T-helper 1 cell treated with Interleukin-12 subunit alpha and Interleukin-12 subunit beta and Interleukin-4 antibody, amounts not matched to agents 30 ng/mL and 1 ng/mL, for 36 hours (primary cell): Measurements from ENCODE around the gene RAP2C. TPM values are rescaled to one million over a fixed set of nuclear protein-coding genes. Genes with fewer than 3 reads are reported as not detected.

Source experiments
- intact Hi-C: fragments of 100-400 bp; cut with micrococcal nuclease; formaldehyde crosslinking; loops from one replicate; pipeline ENCODE4 v1.15.1; 2024
- total RNA-seq: library from RNA; stranded (reverse); gene quantifications from 2 replicates; pipeline ENCODE4 v1.2.3, GENCODE V29; 2022

Gene RAP2C
- total RNA-seq = 36.1 and 37.1 TPM in 2 replicates

DNA sequence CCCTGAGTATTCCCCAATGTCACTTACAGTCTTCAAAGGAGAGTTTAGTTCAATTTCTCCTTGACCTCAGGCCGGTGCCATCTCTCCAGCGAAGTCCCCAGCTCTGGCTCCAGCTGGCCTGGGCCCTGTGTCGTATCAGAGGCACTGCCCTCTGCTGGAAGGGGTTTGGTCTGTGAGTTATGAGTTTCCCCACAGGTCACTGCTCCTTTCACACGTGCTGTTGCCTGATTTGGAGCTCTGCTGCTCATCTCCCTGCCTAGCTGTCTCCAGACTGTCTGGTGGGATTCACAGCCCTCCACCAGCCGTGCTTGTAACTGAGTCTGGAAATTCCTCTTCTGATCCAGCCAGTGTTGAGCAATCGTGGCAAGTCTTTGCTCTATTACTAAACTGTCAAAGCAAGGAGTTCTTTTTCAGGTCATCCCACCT, at the start of gene RAP2C:
RAP2C (minus strand) TSS at position 105 of the 426 bp plus-strand sequence. CDS start 2,179 bp downstream, outside the sequence.
- intact Hi-C loops = loop anchor here (1.0 to 10.0 kb wide), 10 partner anchors 127 to 1885 kb away; partner anchors contain the start of genes SLC25A14 and STK26

DNA sequence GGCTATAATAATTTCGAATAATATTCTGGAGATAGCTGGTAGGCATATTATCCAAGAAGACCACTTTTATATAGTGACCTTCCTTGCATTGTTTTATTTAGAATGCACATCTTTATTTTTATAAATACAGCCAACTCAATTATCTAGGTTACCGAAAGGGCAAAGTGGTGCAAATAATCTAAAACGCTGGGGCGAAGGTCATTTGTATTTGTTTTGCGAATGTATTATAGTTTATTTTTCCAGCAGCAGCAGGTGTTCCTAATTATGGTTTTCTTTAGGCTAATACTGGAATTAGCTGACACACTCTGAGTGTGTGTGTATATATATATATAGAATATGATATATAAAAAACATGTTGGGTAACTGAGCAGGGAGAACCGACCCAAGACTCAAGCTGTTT, 48.1 kb upstream of the RAP2C start:
- intact Hi-C loops = no loop called here

DNA sequence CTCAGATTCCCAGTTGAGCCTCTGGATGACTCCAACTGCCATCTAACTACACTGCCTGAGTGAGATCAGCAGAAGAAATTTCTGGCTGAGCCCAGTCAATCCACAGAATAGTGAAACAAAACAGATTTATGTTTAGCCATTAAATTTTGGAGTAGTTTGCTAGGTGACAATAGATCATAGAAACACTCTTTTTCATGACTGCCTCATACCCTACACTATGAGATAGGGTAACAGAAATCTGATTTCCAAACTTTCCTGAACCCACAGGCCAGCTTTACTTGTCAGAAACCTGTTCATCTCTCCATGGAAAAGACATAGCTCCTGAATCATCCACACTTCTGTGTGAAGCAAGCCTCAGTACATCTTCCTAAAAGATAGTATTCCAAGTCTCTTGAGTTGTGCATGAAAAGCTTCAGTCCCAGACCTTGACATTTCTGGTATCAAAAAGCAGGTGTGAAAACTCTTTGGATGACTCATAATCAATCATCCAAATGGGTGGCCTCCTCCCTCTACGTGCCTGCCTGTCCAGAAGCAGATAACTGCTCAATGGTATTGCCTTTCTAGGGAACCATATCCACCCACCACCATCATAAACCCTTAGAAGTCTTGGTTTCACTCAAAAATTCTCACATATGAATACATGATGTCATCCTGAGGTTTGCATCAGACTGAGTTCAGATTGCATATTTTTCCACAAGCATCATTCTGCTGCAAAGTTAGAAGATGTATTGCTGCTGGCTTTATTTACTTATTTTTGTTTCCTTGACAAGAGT, 47.5 kb upstream of the RAP2C start:
- intact Hi-C loops = no loop called here

DNA sequence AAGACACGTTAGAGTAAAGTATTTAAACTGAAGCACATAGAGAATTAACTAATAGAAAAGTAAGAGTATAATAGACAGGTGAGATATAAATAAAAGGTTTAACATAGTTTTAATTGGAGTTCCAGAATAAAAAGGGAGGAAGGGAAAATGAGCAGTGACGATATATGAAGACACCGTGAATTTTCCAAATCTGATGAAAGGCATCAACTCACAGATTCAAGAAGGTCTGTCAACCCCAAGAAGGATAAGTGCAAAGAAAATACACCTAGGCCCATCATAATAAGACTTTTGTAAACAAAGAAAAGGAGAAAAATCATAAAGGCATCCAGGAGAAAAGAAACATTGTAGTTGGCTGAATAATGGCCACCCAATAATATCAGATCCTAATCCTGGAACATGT, 43.9 kb upstream of the RAP2C start:
- intact Hi-C loops = no loop called here

DNA sequence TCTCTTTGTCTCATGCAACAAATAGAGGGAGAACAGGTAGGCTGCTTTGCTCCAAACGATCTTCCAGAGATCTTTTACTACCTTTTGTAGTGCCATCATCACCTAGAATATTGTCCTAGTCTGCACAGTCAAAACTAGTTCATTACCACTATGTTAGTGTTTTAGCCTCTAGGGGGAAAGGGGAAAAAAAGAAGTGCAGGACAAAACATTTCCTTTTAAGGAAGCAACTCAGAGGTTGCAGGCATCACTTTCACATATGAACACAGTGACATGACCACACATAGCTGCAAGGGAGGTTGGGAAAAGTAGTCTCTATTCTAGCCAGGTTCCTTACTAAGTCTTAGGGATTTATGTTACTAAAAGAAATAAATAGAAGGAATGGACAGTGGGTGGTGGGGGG, 39.3 kb upstream of the RAP2C start:
- intact Hi-C loops = no loop called here

DNA sequence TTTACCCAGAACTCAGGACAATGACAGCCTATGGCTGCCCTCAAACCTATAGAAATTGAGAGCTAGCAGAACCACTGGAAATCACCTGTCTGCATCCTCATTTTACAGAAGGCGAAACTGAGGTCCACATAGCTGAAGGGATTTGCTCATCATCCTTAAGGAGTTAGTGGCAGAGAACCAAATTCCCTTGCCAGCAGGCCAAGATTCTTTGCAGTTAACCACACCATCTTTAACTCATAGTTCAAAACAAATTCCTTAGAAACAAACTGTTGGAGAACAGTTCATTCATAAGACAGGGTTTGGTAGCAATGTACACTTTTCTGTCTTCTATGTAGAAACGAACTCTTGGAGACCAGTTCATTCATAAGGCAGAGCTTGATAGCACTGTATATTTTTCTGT, 37.9 kb upstream of the RAP2C start:
- intact Hi-C loops = no loop called here

DNA sequence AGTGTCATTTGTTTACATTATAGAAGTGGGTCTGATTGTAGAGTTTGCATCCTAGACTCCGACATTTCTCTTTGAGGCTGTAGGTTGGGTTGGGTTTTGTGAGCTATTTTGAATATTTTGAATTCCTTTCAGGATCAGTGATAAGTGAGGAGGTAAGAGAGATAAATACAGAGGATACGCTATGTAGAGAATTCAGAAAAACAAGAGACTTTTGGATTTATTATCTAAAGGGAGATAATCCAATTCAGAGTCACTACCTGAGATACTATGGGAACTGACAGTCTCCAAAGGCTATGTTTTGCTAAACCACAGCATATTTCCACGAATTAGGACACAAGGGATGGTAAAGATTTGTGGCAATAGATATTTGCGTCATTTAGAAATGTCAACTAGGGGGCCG, 16.9 kb upstream of the RAP2C start:
- intact Hi-C loops = no loop called here

DNA sequence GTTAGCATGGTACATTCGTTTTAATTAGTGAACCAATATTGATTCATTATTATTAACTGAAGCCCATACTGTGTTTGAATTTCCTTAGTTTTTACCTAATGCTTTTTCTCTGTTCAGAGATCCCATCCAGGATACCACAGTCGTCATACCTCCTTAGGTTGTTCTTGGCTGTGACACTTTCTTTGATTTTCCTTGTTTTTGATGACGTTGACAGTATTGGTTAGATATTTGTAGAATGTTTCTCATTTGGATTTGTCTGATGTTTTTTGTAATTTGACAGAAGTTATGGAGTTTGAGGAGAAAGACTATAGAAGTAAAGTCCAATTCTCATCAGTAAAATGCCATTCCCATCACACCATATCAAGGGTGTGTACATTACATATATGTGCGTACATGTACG, 16.2 kb upstream of the RAP2C start:
- intact Hi-C loops = no loop called here

DNA sequence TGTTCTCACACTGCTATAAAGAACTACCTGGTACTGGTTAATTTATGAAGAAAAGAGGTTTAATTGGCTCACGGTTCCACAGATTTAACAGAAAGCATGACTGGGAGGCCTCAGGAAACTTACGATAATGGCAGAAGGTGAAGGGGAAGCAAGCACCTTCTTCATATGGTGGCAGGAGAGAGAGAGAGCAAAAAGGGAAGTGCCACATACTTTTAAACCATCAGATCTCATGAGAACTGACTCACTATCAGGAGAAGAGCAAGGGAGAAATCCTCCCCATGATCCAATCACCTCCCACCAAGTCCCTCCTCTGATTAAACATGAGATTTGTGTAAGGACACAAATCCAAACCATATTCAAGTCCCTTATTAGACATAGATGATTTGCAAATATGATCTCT, 12.3 kb upstream of the RAP2C start:
- intact Hi-C loops = no loop called here

DNA sequence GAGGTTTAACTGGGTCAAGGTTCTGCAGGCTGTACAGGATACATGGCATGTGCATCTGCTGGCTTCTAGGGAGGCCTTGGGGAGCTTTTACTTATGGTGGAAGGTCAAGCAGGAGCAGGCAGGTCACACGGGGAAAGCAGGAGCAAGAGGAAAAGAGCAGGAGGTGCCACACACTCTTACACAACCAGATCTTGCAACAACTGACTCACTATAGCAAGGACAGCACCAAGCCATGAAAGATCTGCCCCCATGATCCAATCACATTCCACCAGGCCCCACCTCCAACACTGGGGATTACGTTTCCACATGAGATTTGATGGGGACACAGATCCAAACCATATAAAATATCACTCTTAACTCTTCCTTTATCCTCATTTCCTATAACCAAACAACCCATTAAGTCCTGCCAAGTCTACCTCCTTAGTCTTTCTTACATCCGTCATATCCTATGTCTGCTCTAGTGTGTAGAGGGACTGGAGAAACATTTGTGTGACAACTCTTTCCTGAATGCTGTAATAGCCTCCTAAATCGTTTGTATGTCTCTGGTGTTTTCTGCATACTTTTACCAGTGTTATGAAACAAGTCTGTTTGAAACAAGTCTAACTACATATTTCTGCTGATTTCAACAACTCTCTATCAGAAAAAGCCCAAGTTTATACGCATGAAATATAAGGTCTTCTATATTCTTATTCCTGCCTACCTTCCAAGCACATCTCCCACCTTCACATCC, 8.3 kb upstream of the RAP2C start:
- intact Hi-C loops = no loop called here

DNA sequence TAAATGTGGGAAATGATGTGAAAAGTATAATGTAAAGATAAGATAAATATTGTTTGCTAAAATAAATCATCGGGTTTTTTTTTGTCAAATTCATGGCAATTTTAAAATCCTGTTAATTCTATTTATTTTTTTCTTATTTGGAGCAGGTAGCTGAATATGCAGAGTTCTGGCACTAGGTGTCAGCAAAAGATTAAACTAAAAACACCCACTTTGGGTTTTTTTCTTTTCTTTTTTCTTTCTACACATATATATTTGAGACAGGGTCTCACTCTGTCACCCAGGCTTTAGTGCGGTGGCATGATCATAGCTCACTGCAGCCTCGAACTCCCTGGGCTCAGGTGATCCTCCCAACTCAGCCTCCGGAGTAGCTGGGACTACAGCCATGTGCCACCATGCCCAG, 6.9 kb upstream of the RAP2C start:
- intact Hi-C loops = loop anchor here (1.0 kb wide), 2 partner anchors 389 to 406 kb away; no protein-coding TSS in a partner anchor

DNA sequence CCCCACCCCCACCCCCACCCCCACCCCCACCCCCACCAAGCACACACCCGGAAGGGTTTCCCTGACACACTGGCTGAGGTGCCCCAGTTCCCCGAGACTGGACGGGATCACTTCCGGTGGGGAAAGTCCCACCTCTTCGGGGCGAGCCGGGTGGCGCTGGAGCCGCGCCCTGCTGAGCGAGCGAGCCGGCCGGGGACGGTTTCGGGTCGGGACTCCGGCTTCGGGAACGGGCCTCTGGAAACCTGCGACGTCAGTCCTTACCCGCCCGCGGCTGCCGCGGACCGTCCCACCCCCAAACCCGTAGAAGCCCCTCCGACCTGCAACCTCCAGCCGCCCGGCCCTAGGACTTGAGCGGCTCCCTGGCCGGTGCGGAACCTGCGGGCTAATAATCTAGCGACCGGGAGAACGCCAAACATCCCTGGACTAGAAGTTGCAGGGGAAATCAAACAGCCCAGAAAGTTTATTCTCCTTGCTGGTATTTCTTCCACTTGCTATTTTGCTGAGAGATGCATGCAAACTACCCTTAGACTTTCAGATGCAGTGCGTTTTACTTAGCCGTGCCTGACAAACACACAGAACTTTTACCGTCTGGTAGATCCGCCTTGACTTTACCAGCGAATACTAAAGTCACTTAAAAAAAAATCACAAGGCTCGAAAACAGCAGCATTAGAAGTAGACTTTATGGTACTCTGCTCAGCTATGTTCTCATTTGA, 991 bp downstream of the RAP2C start:
- intact Hi-C loops = loop anchor here (1.0 to 10.0 kb wide), 6 partner anchors 231 to 1883 kb away; partner anchors contain the start of genes MBNL3 and SLC25A14

DNA sequence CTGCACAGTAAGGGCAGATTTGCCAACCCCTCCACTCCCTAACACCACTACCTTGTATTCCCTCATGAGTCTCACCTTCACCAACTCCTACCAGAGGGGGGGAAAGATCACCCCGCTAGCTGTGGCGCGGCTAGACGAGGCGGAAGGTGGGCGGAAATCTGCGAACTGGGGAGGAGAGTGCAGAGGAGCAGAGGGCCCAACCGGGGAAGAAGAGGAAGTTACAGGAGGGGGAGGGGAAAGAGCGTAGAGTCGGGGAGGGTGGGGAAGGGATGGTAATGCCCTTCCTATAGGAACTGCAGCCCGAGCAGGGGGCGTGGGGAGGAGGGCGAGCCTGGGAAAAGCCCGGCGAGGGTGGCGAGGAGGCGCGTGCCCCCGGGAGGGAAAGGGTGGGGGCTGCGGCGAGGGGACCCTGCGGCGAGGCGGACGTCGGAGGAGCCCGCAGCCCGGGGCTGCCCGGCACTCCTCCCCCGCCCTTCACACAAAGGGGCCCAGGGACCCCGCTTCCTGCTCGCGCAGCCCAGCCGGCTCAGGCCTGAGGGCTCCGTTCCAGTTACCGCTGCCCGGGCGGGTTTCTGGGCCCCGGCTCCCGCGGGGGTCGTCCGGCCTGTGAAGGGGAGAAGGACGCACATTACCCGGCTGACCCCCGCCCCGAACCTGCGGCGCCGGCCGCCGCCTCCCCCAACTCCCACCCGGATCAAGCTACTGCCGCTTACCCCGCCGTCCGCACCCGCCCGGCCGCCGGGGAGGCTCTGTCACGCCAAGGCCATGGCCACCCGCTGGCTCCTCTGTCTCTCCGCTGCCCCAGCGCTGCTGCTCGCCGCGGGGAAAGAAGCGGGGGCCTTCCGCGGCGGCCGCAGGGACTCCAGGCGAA, 1.8 kb downstream of the RAP2C start:
- intact Hi-C loops = loop anchor here (1.0 to 10.0 kb wide), 10 partner anchors 230 to 1969 kb away; partner anchors contain the start of genes ENOX2, MBNL3, SLC25A14 and ZNF280C

DNA sequence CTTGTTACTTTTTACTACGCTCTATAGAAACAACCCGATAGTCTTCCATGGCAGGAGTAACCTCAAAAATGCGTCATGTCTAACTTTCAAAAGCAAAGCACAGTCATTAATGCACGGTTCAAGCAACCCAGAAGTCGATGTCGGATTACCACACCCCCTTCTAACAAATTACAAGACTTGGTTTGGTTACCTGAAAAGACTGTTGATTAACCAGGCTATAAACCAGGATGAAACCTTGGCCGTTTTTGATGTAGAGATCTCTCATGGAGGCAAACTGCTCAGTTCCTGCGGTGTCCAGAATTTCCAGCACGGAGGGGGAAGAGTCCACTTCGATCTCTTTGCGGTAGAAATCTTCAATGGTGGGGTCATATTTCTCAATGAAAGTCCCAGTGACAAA, 2.4 kb downstream of the RAP2C start:
- intact Hi-C loops = loop anchor here (1.0 to 10.0 kb wide), 6 partner anchors 638 to 1970 kb away; partner anchors contain the start of genes ENOX2, SLC25A14 and ZNF280C

DNA sequence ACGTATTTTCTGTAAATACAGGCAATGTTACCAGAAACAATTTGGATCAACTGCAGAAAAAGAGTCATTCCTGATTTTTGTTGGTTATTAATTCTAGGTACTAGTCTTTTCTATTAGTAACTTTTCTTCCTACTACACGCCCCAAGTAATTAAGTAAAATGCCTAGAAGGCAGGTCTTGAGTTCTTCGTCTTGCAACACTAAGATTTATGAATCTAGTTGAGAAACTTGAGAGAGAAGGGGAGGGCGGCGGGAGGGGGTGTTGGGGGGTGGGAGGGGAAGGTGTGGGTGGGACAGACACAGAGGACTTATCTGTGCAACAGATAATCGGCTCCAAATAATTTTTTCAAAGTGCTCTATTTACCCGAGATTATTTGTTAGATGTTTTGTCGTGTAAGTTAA, 3.0 kb downstream of the RAP2C start:
- intact Hi-C loops = loop anchor here (2.0 to 10.0 kb wide), 5 partner anchors 639 to 1971 kb away; partner anchors contain the start of genes SLC25A14 and ZNF280C

DNA sequence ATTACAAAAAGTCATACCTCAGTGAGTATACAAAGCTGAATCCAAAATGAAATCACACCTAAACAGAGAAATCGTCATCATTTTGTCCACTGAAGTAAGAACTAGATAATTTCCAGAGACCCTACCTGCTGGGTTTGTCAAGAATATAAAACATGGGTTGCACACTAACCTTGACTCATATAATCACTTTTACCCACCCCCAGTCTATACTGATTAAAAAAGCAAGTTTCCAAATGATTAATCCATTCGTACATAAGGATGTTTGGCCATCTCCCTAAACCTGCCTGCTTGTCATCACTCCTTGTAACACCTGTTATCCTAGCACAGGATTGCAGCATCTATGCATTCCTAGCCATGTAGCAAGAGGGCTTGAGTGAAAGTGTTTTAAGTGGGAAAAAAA, 4.7 kb downstream of the RAP2C start:
- intact Hi-C loops = loop anchor here (10.0 kb wide), 2 partner anchors 640 to 1880 kb away; partner anchors contain the start of gene SLC25A14

DNA sequence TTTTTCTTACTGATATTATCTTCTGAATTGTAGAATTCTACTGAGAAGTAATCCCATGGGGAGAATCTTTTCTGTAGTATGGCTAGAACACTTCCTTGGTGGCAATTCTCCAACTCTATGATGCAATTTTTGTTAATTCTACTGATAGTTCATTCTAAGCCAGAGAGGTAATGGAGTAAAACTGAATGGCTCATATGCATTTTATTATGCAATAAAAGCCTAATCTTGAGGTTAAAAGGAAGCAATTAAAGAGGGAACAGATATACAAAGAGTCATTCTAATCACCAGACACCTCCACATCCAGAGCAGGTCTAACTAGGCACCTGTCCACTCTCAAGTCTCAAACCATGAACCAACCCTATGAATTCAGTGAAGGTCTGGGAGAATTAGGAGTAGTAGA, 9.7 kb downstream of the RAP2C start:
- intact Hi-C loops = no loop called here

DNA sequence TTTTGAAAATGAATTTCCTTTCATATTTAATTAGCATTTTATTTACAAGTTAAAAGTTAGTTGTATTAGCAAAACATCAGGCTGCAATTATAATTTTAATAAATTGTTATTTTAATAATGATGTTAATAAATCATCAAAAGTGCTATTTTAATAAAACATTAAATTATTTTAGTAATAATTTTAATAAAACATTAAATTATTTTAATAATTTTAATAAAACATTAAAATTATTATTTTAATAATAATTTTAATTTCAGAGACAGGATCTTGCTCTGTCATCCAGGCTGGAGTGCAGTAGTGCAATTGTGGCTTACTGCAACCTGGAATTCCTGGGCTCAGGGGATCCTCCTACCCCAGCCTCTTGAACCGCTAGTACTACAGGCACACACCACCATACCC, 10.8 kb downstream of the RAP2C start:
- intact Hi-C loops = no loop called here

DNA sequence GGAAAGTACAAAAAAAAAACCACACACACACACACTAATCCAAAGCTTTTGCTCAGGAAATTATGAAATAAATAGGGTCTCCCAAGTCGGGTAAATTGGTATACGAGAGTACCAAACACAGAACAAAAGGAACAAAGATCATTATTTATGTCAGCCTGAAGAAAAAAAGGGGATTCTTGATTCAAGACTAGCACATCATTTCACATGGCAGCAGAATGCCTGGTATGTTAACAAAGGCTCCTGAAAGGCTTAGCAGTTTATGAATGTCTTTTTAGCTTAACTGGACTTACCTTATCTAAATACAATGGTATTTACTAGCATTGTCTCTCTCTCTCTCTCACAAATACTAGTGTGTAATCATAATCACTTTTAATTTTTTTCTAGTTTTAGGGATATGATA, 11.3 kb downstream of the RAP2C start:
- intact Hi-C loops = no loop called here

DNA sequence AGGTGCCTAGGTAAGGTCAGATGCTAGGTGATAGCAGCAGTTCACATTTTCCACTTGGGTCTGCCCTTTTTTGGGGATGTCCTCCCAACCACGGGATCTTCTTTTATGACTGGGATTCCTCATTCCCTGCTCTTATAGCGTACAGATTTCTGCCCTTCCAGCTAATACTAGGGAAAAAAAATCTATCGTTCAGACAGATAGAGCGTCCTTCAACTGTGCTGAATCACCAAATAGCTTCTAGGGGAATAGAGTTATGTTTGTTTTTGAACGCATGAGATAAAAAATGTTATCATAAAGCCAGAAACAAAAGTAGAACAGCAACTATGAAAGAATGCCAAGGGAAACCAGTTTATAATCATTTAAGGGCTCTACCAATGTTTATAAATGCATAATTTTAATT, 13.0 kb downstream of the RAP2C start:
- intact Hi-C loops = no loop called here
